ENCODE results near the gene FBXO7.

- TF ChIP-seq NCOA2 (IDR thresholded peaks at IDR 0.05; ENCODE audit: partially characterized antibody in 2 of 2) = no peak
- TF ChIP-seq, protein P1, sequence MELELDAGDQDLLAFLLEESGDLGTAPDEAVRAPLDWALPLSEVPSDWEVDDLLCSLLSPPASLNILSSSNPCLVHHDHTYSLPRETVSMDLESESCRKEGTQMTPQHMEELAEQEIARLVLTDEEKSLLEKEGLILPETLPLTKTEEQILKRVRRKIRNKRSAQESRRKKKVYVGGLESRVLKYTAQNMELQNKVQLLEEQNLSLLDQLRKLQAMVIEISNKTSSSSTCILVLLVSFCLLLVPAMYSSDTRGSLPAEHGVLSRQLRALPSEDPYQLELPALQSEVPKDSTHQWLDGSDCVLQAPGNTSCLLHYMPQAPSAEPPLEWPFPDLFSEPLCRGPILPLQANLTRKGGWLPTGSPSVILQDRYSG (tag; conservative IDR thresholded peaks at IDR 0.05; ENCODE audit: low read depth) = no peak
- no peak for TF ChIP-seq PHB2 (IDR thresholded peaks at IDR 0.05; ENCODE audit: low read depth)
- no peak for TF ChIP-seq ZNF121 (CRISPR knock-in tag; conservative IDR thresholded peaks at IDR 0.05)
- TF ChIP-seq RFX5 (IDR thresholded peaks at IDR 0.05; ENCODE audit: low read depth, low read length) = no peak
- TF ChIP-seq MEF2D (tag; conservative IDR thresholded peaks at IDR 0.05; ENCODE audit: low read depth) = no peak
These were observed 5.6 kb downstream of the FBXO7 start for GRCh38 chr22:32480238-32480637.
